GM12892 (cell line): ENCODE data around the gene CAPNS1. TPM values are rescaled to one million over a fixed set of nuclear protein-coding genes. Genes with fewer than 3 reads are reported as not detected.

Source experiments
- DNase-seq: peaks from one replicate; pipeline ENCODE4 v3.0.0; 2011; ENCODE audit not compliant: insufficient read length
- FAIRE-seq: peaks from 2 replicates; lab custom pipeline; 2011; peaks lifted over from hg19 to GRCh38; lab: Jason Lieb, UNC
- POLR2A ChIP-seq: IDR thresholded peaks from 2 replicates; pipeline ENCODE4 v1.6.1; 2011; ENCODE audit warnings: low read depth, low read length, control low read depth
- POLR2AphosphoS5 ChIP-seq: IDR thresholded peaks from 2 replicates; pipeline ENCODE4 v1.6.1; 2011; ENCODE audit warnings: low read depth, low read length, control low read depth
- TAF1 ChIP-seq: IDR thresholded peaks from 2 replicates; pipeline ENCODE4 v1.6.1; 2011; ENCODE audit warnings: low read depth, mild to moderate bottlenecking, control low read depth, low read length, borderline replicate concordance
- polyA plus RNA-seq: library from polyadenylated mRNA; unstranded; fragments of >200 nt; gene quantifications from one replicate; pipeline ENCODE4 v1.2.1, GENCODE V29; 2012; ENCODE audit warnings: missing spikeins, inconsistent platforms; ENCODE audit not compliant: missing spikeins

The CAPNS1 gene
- 328 TPM for polyA plus RNA-seq

GRCh38 chr19:36139473-36140303 lies at the start of gene CAPNS1:
Gene CAPNS1, plus strand, starts transcription at chr19:36140066. Its CDS starts 946 bp downstream, at chr19:36141012.
- TF ChIP-seq POLR2A = peak; percentile 83; the same call in 1 of the 2 replicates
- TF ChIP-seq POLR2AphosphoS5 = peak; percentile 65; the same call in 1 of the 2 replicates
- TF ChIP-seq TAF1 = peak; percentile 72
- peak; percentile 98 for FAIRE-seq
- DNase-seq = peak; percentile 96

GRCh38 chr19:36090910-36091695 lies 48.8 kb upstream of the CAPNS1 start:
- DNase-seq (no peak), FAIRE-seq (no peak)
- TF ChIP-seq TAF1 (no peak), POLR2A (no peak), POLR2AphosphoS5 (no peak)

DNA sequence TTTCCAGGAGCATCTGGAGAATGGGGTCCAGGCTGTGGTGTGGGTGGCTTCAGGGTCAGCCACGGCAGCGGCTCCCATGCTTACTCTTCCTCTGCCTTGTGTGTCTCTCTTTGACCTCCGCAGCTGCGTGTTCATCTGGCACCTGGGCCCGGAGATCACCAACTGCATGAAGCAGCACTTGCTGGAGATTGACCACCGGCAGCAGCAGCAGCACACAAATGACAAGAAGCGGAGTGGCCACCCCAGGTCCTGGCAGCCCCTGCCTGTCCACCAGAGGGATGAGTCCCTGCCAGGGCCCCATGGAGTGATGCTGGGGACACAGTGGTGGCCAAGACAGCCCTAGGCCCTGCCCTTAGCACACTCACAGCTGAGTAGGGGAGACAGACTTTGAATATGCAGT lies 47.3 kb upstream of the CAPNS1 start:
- no peak for DNase-seq
- TF ChIP-seq POLR2A = no peak
- no peak for TF ChIP-seq TAF1
- no peak for TF ChIP-seq POLR2AphosphoS5
- no peak for FAIRE-seq

GRCh38 chr19:36093146-36093662 lies 46.7 kb upstream of the CAPNS1 start:
- TF ChIP-seq POLR2AphosphoS5 = no peak
- TF ChIP-seq POLR2A = no peak
- TF ChIP-seq TAF1 = no peak
- FAIRE-seq (peak; percentile 21), DNase-seq (no peak)

DNA sequence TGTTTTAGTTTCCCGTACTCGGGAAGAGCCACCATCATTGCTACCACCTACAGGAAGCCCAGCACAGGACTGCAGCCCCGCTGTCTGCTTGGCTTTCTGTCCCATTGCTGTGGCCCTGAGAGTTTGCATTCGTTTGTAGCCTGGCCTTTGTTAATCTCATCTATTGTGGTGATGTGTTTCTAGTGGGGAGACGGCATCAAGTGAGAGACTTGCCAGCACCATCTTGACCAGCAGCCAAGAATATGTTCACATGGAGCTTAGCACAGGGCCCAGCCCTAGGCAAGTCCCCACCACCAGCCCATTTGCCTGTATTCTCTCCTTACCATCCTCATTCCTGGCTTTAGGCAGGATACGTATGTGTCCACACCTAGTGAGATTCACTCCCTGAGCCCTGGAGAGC lies 46.2 kb upstream of the CAPNS1 start:
- FAIRE-seq (no peak), DNase-seq (no peak)
- TF ChIP-seq POLR2AphosphoS5 = no peak

DNA sequence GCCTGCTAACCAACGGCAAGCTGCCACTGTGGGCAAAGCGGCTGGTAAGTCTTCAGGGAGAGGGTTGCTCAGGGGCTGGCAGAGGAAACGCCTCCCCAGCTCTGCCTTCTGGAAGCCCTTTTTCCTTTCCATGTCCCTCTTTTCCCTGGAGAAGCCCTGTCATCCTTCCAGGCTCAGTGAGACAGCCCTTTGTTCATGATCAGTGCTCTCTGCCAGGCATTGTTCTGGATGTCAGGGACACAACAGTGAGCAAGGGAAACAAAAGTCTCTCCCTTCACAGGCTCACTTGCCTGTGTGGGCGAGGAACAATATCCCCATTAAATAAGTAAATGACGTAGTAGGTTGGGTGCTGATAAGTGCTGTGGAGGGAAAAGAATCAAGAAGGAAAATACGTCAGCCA lies 42.8 kb upstream of the CAPNS1 start:
- TF ChIP-seq POLR2A = no peak
- TF ChIP-seq TAF1 = no peak
- TF ChIP-seq POLR2AphosphoS5 = no peak
- DNase-seq (no peak), FAIRE-seq (no peak)

GRCh38 chr19:36099166-36099785 lies 40.6 kb upstream of the CAPNS1 start:
- DNase-seq (no peak), FAIRE-seq (no peak)
- no peak for TF ChIP-seq TAF1
- no peak for TF ChIP-seq POLR2AphosphoS5
- TF ChIP-seq POLR2A = no peak

DNA sequence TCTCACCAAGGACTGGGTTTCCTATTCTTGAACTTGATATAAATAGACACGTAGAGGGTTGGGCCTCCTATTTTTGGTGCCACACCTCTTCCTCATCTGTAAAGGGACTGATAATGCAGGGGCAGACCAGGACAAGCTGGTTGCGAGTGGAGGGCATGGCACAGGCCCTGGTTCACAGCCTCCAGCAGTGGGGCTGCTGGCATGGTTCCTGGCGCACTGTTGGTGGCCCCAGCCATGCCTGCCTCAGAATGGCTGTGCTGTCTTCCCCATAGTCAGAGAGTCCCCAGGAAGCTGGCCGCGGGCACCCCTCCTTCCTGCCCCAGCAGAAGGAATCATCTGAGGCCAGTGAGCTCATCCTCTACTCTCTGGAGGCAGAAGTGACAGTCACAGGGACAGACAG lies 39.4 kb upstream of the CAPNS1 start:
- TF ChIP-seq TAF1 = no peak
- FAIRE-seq (no peak), DNase-seq (no peak)

- FAIRE-seq (no peak), DNase-seq (no peak)
- TF ChIP-seq TAF1 (no peak), POLR2A (no peak), POLR2AphosphoS5 (no peak)
These were observed 38.1 kb upstream of the CAPNS1 start for GRCh38 chr19:36101550-36102327.

DNA sequence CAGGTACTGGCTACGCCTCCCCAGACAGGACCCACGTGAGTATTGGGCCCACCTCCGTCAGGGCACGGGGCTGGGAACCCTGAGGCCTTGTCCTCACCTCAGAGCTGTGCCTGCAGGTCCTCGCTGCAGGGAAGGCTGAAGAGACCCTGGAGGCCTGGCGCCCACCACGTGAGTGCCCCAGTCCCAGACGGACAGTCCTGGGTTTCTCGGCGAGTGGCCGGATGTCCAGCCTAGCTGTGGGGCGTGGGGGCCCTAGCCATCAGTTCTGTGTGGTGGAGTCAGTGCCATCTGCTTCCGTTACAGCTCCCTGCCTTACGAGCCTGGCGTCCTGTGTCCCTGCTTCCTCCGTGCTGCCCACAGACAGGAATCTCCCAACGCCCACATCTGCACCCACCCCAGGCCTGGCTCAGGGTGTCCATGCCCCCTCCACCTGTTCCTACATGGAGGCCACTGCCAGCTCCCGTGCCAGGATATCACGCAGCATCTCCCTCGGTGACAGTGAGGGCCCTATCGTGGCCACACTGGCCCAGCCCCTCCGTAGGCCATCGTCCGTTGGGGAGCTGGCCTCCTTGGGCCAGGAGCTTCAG lies 36.7 kb upstream of the CAPNS1 start:
- no peak for DNase-seq
- FAIRE-seq = no peak
- TF ChIP-seq POLR2AphosphoS5 (no peak), POLR2A (no peak), TAF1 (no peak)
